ENCODE measurements around the gene SPATA31D3.

DNA sequence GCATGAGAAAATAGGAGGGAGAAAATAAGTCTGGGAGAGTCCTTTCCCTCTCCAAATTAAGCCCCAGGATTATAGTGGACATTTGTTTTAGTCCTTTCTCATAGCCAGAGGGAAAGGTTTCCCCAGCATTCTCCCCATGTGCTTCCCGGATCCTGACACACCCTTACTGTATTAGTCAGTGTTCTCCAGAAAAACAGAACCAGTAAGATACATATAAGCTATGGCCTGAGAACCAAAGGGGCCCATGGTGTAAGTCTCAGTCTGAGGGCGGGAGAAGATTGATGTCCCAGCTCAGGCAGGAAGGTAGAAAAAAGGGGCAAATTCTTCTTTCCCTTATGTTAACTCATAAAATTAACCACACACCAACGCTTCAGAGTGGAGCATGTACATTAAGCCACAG is 40.7 kb upstream of the SPATA31D3 start:
- TF ChIP-seq CTCF (IDR thresholded peaks at IDR 0.05; ENCODE audit: insufficient read depth, low read length, poor library complexity, severe bottlenecking): no peak
- no peak for TF ChIP-seq EZH2phosphoT487 (conservative IDR thresholded peaks at IDR 0.05; ENCODE audit: low read length)

Data from SU-DHL-6 (cell line).